GM18861 (cell line): Measurements from ENCODE around the gene BTBD6.
"Not testable (repeated sequence)": the region's sequence is repeated elsewhere in the genome, so short reads cannot be mapped to it uniquely, and the experiment has no call there.

Experiments used
- ATAC-seq: cut with Tn5 transposase; IDR thresholded peaks from one replicate; pipeline ENCODE4 v1.9.1; 2021; ENCODE audit not compliant: unreplicated experiment

The BTBD6 gene

DNA sequence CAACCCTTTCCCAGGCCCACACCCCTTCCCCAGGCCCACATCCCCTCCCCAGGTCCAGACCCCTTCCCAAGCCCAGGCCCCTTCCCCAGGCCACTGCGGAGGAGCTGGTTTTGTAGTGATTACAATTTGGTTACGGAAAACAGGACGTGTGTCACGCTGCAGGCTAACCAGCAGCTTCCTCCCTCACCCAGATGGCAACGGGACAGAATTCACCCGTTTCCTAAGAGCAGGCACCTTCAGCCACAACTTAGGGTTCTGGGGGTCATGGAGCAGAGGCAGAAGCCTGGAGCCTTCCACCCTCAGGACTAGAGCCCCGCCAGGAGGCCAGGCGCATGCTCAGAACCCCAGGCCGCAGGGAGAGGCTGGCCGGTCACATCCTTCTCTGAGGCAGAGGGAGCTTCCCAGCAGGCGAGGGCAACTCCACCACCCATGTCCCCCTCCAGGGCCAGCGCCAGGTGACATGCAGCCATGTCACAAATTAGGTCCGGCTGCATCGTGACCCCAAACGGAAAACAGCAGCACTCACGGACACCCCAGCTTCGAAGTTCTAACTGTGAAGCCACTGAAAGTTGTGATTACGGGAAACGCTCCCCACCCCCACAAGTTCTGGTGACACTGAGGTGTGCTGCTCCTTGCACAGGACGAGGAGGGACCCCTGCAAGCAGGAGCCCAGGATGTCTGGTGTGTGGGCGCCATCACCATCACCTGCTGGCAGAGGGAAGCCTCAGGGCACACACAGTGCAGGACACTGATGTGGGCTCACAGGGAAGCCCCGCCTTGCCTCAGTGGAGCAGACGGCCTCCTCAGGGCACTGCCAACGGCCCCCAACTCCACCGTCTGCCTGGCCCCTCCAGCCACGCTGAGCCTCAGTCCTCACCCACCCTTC, 44.7 kb downstream of the BTBD6 start:
- ATAC-seq, result no peak

DNA sequence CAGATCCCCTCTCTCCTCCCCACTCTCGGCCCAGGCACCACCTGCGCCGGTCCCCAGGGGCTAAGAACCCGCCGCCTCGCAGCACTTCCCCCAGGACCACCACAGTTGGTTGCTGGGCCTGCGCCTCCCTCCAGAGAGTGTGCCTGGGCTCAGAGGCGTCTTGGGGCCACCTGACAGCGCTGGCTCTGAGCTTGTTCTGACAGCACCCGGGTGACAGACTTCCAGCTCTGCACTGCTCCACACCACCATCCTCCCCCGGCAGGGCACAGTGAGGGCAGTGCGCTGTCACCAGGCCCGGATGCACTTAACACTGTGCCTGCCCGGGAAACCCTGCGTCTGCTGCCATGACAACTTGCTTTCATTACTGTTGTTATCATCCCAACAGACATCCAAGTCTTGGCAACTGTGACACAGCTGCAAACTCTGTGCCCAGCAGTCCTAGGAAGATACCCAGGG, 45.8 kb downstream of the BTBD6 start:
- ATAC-seq, result no peak

DNA sequence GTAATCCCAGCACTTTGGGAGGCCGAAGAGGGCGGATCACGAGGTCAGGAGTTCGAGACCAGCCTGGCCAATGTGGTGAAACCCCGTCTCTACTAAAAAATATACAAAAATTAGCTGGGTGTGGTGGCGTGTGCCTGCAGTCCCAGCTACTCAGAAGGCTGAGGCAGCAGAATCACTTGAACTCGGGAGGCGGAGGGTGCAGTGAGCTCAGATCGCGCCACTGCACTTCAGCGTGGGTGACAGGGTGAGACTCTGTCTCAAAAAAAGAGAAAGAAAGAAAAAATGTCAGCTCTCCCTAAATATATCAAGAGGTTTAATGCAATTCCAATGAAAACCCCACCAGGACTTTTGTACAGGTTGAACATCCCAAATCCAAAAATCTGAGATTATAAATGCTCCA, 49.0 kb downstream of the BTBD6 start:
- not testable (repeated sequence) for ATAC-seq

DNA sequence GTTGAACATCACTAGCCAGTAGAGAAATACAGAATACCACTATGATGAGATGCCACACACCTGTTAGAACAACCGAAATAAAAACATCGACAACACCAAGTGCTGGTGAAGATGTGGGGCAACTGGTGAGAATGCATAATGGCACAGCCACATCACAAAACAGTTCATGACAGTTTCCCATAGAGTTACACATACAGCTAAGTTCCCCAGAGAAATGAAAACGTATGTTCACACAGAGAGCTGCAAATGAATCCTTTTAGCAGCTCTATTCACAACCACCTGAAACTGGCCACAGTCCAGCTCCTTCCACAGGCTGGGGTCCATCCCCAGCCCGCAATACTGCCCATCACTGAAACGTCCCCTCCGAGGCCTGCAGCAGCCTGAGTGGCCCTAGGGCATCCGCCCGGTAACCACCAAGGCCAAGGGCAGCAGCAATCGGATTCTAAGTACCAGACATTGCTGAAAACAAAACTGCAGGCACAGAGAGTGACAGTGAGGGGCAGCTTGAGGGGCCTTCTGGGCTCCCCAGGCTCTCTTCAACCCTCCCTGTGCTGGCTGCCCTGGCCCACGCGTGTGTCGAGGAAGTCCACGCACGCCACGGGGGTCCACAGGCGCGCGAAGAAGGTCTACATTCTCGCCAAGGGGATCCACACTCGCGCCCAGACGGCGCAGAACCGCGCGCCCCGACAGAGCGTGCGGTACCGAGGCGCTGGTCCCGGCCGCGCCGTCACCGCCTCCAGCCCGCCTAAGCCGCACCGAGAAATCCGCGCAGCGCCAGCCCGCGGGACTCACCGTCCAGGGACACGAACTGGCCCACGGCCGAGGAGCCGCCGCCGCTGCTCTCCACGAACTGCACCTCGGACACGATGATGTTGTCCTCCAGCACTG, 51.6 kb downstream of the BTBD6 start:
- peak; percentile 19 for ATAC-seq
